Caco-2 (cell line): ENCODE measurements around the gene SUPT20HL1. TPM values are rescaled to one million over a fixed set of nuclear protein-coding genes. Genes with fewer than 3 reads are reported as not detected.

ENCODE experiments used
- BruUV-seq: library from RNA; stranded (reverse); fragments of 400-500 nt; replicated peaks from 2 replicates; lab custom pipeline; 2021; lab: Mats Ljungman, UMichigan
- CTCF ChIA-PET: fragments of 300-600 bp; sonication (Branson Sonifier 250); formaldehyde crosslinking; loops from one replicate; lab custom pipeline; 2022; ENCODE audit warnings: antibody characterized with exemption; lab: Charles Lee
- POLR2A ChIA-PET: fragments of 300-600 bp; sonication (Branson Sonifier 250); formaldehyde crosslinking; loops from one replicate; lab custom pipeline; 2022; ENCODE audit warnings: antibody characterized with exemption; lab: Charles Lee
- DNase-seq, 2 experiments: peaks; one replicate each; pipeline versions ENCODE4 v3.0.0 to v3.0.0-alpha.2; 2020 to 2022
- H3K27me3 ChIP-seq: replicated peaks from 2 replicates; pipeline ENCODE4 v1.6.0; 2011; ENCODE audit warnings: low read length; ENCODE audit not compliant: control insufficient read depth, insufficient read depth
- H3K36me3 ChIP-seq: 2 replicates; pipeline ENCODE4 v1.5.1; 2011; ENCODE audit warnings: low read length; ENCODE audit not compliant: control insufficient read depth, insufficient read depth
- H3K4me1 ChIP-seq: fragments of 250-450 bp; sonication (Bioruptor Pico); 2 replicates; pipeline ENCODE4 v1.5.1; 2020; ENCODE audit warnings: mild to moderate bottlenecking
- H3K4me3 ChIP-seq: 2 replicates; pipeline ENCODE4 v1.5.1; 2011; ENCODE audit warnings: low read depth, mild to moderate bottlenecking, control low read depth, low read length
- H3K9me3 ChIP-seq: fragments of 250-450 bp; sonication (Bioruptor Pico); 2 replicates; pipeline ENCODE4 v1.5.1; 2020; ENCODE audit warnings: mild to moderate bottlenecking, moderate library complexity
- H3K27ac Mint-ChIP-seq: one replicate; pipeline ENCODE4 v1.8.0; 2022; ENCODE audit warnings: mixed read lengths; ENCODE audit not compliant: unreplicated experiment
- H3K27me3 Mint-ChIP-seq: one replicate; pipeline ENCODE4 v1.8.0; 2022; ENCODE audit warnings: mixed read lengths; ENCODE audit not compliant: insufficient read depth, unreplicated experiment
- H3K36me3 Mint-ChIP-seq: one replicate; pipeline ENCODE4 v1.8.0; 2022; ENCODE audit warnings: mild to moderate bottlenecking, mixed read lengths; ENCODE audit not compliant: insufficient read depth, unreplicated experiment
- H3K4me1 Mint-ChIP-seq: one replicate; pipeline ENCODE4 v1.8.0; 2022; ENCODE audit warnings: low read depth, mixed read lengths; ENCODE audit not compliant: unreplicated experiment
- H3K4me3 Mint-ChIP-seq: one replicate; pipeline ENCODE4 v1.8.0; 2022; ENCODE audit warnings: mild to moderate bottlenecking, moderate library complexity, mixed read lengths; ENCODE audit not compliant: unreplicated experiment
- H3K9me3 Mint-ChIP-seq: one replicate; pipeline ENCODE4 v1.8.0; 2022; ENCODE audit warnings: mixed read lengths; ENCODE audit not compliant: unreplicated experiment
- intact Hi-C: fragments of 100-400 bp; cut with micrococcal nuclease; formaldehyde crosslinking; loops from one replicate; pipeline ENCODE4 v1.10.0; 2022; ENCODE audit not compliant: unreplicated experiment
- total RNA-seq: library from RNA; stranded (reverse); gene quantifications from 2 replicates; pipeline ENCODE4 v1.2.3, GENCODE V29; 2022
- TF ChIP-seq, protein P1 (sequence below), 2 experiments: fragments of 200-600 bp in 1 of 2; IDR thresholded peaks; 1 replicate in 1 of 2; 2 replicates in 1 of 2; pipeline versions ENCODE4 v1.5.1 to v1.8.0; 2011 to 2022; ENCODE audit warnings: antibody characterized with exemption in 1 of 2, control low read depth in 1 of 2, inconsistent platforms in 1 of 2, low read depth in 1 of 2, low read length in 1 of 2, mild to moderate bottlenecking in 1 of 2, moderate library complexity in 1 of 2; ENCODE audit not compliant: insufficient read depth in 1 of 2, severe bottlenecking in 1 of 2, unreplicated experiment in 1 of 2

SUPT20HL1 gene
- total RNA-seq, 1 experiment from 2014 or later, result not detected

DNA sequence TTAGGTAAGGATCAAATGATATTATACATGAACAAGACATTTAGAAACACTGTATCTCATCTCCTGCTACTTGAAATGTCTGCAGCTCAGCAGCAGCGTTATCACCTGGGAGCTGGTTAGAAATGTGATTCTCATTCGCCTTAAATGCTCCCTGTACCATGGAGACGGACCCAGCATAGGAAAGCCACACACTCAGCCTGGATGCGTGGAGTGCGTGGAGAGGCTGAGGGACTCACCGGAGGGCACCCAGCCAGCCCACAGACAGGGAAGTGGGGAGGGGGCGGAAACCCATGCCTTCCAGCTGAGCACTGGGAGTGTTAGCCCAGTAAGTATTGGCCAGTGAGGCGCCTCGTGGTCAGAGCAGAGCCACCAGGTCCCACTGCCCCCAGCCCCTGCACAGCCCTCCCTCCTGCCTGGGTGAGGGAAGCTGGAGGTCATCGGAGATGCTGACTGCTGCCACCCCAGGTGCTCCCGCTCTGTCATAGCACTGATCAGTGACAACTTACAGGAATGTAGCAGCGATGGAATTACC, 15.2 kb downstream of the SUPT20HL1 start:
- no peaks in the 10 kb centered on the region for H3K36me3 ChIP-seq
- Mint-ChIP-seq H3K4me1 (no peaks in the 10 kb centered on the region), H3K9me3 (no peaks in the 10 kb centered on the region), H3K36me3 (no peaks in the 10 kb centered on the region), H3K27ac (no peak overlapping the region), H3K4me3 (no peak overlapping the region), H3K27me3 (peaks cover 5% of the 10 kb centered on the region)
- ChIA-PET CTCF (no interaction called here), POLR2A (no interaction called here)
- no peaks in the 10 kb centered on the region for H3K27me3 ChIP-seq
- H3K9me3 ChIP-seq, result no peaks in the 10 kb centered on the region
- no peaks in the 10 kb centered on the region for H3K4me1 ChIP-seq
- intact Hi-C loops, result no loop called here
- no TSS peak for BruUV-seq
- TF ChIP-seq, protein P1, sequence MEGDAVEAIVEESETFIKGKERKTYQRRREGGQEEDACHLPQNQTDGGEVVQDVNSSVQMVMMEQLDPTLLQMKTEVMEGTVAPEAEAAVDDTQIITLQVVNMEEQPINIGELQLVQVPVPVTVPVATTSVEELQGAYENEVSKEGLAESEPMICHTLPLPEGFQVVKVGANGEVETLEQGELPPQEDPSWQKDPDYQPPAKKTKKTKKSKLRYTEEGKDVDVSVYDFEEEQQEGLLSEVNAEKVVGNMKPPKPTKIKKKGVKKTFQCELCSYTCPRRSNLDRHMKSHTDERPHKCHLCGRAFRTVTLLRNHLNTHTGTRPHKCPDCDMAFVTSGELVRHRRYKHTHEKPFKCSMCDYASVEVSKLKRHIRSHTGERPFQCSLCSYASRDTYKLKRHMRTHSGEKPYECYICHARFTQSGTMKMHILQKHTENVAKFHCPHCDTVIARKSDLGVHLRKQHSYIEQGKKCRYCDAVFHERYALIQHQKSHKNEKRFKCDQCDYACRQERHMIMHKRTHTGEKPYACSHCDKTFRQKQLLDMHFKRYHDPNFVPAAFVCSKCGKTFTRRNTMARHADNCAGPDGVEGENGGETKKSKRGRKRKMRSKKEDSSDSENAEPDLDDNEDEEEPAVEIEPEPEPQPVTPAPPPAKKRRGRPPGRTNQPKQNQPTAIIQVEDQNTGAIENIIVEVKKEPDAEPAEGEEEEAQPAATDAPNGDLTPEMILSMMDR (IDR thresholded peaks at IDR 0.05; ENCODE audit: insufficient read depth in 1 of 2, low read depth in 1 of 2, low read length in 1 of 2, severe bottlenecking in 1 of 2, unreplicated experiment in 1 of 2), result no peak
- H3K4me3 ChIP-seq, result no peak overlapping the region
- DNase-seq, result no peak

DNA sequence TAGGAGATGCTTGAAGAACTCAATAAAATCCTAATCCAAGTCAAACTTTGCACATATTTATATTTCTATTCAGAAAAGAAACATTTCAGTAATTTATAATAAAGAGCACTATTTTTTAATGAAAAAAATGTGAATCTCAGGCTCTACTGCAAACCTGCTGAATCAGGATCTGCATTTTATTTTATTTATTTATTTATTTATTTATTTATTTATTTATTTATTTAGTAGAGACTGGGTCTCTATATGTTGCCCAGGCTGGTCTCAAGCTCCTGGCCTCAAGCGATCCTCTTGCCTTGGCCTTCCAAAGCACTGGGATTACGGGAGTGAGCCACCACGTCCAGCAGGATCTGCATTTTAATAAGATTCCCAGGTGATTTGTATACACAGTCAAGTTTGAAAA, 16.0 kb downstream of the SUPT20HL1 start:
- Mint-ChIP-seq H3K9me3 (no peaks in the 10 kb centered on the region), H3K4me3 (no peak overlapping the region), H3K4me1 (no peaks in the 10 kb centered on the region), H3K36me3 (no peaks in the 10 kb centered on the region), H3K27ac (no peak overlapping the region), H3K27me3 (peaks cover 8% of the 10 kb centered on the region)
- TF ChIP-seq, protein P1 (IDR thresholded peaks at IDR 0.05; ENCODE audit: insufficient read depth in 1 of 2, low read depth in 1 of 2, low read length in 1 of 2, severe bottlenecking in 1 of 2, unreplicated experiment in 1 of 2), result no peak
- ChIA-PET CTCF (no interaction called here), POLR2A (no interaction called here)
- Histone ChIP-seq H3K36me3 (no peaks in the 10 kb centered on the region), H3K4me3 (no peak overlapping the region), H3K4me1 (no peaks in the 10 kb centered on the region), H3K27me3 (no peaks in the 10 kb centered on the region), H3K9me3 (no peaks in the 10 kb centered on the region)
- no peak for DNase-seq
- BruUV-seq, result no TSS peak
- intact Hi-C loops, result no loop called here

DNA sequence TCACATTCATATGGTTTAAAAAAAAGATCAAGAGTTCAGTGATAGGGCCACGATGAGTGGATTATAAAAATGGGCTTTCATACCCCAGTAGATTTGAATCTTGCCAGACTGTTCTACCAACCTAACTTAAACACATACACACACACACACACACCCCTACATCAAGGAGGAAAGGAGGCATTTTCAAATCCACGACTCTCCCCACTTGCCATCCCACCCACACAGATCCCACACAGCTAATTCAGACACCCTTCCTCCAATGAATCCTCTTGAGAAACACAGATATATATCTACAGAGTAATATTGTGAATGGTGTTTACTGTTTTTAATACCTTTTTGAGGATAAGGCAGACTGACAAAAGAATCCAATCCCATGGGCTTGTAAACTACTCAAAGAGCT, 16.8 kb downstream of the SUPT20HL1 start:
- H3K27me3 Mint-ChIP-seq, result peaks cover 9% of the 10 kb centered on the region
- no peaks in the 10 kb centered on the region for H3K4me1 Mint-ChIP-seq
- intact Hi-C loops, result no loop called here

More for the DNA sequence above, 16.8 kb downstream of the SUPT20HL1 start:
- DNase-seq, result no peak
- ChIA-PET CTCF (no interaction called here), POLR2A (no interaction called here)
- Histone ChIP-seq H3K4me3 (no peak overlapping the region), H3K9me3 (no peaks in the 10 kb centered on the region), H3K4me1 (no peaks in the 10 kb centered on the region), H3K36me3 (no peaks in the 10 kb centered on the region), H3K27me3 (no peaks in the 10 kb centered on the region)
- H3K27ac Mint-ChIP-seq, result no peak overlapping the region
- no peak overlapping the region for H3K4me3 Mint-ChIP-seq
- TF ChIP-seq, protein P1 (IDR thresholded peaks at IDR 0.05; ENCODE audit: insufficient read depth in 1 of 2, low read depth in 1 of 2, low read length in 1 of 2, severe bottlenecking in 1 of 2, unreplicated experiment in 1 of 2), result no peak
- H3K36me3 Mint-ChIP-seq, result no peaks in the 10 kb centered on the region
- BruUV-seq, result no TSS peak
- H3K9me3 Mint-ChIP-seq, result no peaks in the 10 kb centered on the region
